NCI-H1417 treated with DMSO at 0.1 percent for 48 hours (cell line): ENCODE results near the gene LIMA1.
"Not testable (repeated sequence)": the region's sequence is repeated elsewhere in the genome, so short reads cannot be mapped to it uniquely, and the experiment has no call there.

Experiments
- DNase-seq: peaks from one replicate; lab custom pipeline; 2025; lab: John Stamatoyannopoulos, UW

Gene LIMA1

DNA sequence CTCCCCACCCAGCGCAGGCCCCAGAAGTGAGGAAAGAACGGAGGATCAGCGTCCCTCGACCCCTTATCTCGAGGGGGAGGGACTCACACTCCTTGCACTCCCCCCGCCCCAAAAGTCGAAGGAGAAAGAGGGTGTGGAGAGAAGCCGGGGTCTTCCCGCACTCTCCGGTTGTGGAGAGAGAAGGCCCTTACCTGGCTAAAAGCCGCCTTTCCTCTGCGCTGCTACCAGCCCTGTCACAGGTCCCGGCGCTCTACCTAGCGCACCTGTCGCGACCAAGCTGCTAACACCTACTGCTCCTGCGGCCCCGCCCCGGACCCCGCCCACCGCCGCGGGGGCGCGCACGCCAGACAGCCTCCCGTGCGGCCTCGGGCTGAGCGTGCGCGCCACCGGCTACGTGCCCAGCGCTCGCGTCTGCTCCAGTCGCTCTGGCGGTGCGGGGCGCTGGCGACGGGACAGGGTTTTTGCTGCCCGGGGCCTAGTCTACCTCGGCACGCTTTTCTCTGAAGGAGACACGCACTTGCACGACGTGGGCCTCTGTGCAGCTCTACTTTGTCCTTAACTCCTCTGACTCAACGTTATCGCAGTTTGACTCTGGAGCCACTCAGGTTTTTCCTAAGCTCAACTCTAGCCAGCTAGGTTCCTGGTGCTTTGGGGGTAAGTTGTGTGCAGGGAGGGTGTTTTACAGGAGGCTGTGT is at the start of gene LIMA1:
TSS of gene LIMA1 (minus strand) at position 292 of the 695 bp plus-strand sequence. CDS start 34,769 bp downstream, outside the sequence.
- peak; percentile 72 for DNase-seq

DNA sequence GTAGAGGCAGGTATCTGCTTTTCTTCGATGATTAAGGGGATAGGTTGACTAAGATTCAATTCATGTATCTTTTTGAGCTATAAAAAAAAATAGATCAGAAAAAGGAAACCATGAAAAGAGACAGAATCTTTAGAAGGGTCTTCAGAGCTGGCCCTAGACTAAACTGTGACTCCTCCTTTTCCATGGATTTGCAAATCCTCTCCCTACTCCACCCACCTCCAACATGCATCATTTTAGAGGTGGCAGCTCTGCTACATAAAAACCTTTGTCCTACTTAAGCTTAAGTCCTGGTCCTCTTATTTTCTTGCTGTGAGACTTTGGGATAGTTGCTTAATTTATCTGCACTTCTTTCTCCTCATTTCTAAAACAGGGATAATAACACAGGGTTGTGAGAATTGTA is 48.4 kb upstream of the LIMA1 start:
- no peak for DNase-seq

DNA sequence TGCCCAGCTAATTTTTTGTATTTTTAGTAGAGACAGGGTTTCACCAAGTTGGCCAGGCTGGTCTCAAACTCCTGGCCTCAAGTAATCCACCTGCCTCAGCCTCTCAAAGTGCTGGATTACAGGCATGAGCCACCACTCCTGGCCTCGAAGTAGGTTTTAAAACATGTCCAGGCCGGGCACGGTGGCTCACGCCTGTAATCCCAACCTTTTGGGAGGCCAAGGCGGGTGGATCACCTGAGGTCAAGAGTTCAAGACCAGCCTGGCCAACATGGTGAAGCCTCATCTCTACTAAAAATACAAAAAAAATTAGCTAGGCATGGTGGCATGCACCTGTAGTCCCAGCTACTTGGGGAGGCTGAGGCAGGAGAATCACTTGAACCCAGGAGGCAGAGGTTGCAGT is 45.3 kb upstream of the LIMA1 start:
- not testable (repeated sequence) for DNase-seq

DNA sequence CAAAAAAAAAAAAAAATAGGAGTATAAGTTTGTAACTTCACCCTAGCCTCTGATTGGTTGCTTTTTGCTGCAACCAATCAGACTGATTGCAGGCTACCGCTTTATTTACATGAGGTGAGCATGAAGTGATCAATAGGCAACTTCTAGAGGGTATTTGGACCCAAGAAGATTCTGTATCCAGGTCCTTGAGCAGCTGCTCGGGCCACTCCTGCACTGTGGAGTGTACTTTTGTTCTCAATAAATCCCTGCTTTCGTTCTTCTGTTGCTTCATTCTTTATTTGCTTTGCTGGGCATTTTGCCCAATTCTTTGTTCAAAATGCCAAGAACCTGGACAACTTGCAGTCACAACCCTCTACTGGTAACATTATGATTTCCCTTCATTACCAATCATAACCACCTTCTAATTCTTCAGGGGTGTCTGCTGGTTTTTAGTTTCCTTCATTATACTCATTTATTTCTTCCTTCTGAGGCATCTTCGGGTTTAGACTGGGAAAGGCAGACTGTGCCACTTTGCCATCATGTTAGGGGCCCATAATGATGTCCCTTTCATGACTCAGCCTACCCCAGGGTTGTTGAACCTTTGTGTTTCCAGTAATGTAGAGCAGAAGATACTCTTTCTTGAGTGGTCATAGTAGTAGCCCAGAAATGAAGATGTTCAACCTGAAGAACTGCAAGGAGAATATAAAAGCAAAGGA is 43.4 kb upstream of the LIMA1 start:
- no peak for DNase-seq

DNA sequence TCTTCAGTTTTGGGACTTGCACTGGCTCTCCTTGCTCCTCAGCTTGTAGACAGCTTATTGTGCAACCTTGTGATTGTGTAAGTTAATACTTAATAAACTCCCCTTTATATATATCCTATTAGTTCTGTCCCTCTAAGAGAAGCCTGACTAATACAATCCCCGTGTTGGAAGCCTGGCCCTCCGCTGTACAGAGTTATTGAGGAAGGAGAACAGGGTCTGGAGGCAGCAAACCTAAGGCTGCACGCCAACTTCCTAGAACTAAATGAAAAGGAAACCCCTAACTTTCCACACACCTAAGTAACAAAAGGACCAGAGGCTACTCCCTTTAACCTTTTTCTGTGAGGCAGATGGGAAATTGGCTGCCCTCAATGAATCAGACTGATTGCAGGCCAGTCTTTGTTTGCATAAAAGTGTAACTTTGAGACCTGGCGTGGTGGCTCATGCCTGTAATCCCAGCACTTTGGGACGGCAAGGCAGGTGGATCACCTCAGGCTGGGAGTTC is 42.6 kb upstream of the LIMA1 start:
- no peak for DNase-seq

DNA sequence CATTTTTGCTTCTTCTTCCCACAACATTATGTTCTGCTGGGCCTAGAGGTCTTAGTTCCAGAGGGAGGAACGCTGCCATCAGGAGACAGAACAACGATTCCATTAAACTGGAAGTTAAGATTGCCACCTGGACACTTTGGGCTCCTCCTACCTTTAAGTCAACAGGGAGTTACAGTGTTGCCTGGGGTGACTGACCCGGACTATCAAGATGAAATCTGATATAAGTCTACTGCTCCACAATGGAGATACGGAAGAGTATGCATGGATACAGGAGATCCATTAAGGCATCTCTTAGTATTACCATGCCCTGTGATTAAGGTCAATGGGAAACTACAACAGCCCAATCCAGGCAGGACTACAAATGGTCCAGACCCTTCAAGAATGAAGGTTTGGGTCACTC is 41.5 kb upstream of the LIMA1 start:
- DNase-seq: not testable (repeated sequence)

DNA sequence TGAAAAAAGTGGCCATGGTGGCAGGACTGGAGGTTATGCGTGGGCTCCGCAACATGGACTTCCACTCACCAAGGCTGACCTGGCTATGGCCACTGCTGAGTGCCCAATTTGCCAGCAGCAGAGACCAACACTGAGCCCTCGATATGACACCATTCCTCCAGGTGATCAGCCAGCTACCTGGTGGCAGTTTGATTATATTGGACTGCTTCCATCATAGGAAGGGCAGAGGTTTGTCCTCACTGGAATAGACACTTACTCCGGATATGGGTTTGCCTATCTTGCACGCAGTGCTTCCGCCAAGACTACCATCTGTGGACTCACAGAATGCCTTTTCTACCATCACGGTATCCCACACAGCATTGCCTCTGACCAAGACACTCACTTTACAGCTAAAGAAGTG is 40.8 kb upstream of the LIMA1 start:
- not testable (repeated sequence) for DNase-seq

DNA sequence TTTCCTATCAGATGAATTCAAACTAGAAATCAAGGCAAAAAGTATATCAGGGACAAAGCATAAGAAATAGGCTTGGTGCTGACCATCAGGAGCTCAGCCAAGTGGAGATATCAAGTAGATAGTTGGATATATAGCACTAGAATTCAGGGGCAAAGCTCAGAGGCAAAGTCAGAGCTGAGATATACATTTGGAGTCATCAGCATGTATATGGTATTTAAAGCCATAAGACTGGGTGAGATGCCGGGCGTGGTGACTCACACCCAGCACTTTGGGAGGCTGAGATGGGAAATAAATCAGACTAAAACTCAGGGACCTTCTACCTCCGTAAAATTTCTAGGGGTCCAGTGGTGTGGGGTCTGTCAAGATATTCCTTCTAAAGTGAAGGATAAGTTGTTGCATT is 38.9 kb upstream of the LIMA1 start:
- no peak for DNase-seq

DNA sequence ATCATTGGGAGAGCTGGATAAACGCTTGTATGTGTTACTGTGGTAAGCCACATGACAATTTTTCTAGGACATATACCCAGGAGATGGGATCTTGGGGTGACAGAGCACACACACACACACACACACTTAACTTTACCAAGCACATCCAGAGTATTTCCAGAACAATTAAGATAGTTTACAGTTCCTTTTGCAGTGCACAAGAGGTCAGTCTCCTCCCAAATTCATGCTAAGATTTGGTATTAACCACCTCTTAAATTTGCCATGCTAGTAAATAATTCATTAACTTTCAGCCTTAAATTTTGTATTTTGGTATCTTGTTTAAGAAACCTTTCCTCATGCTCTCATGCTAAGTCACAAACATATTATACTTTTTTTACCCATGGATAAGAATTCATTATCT is 33.9 kb upstream of the LIMA1 start:
- DNase-seq: no peak

DNA sequence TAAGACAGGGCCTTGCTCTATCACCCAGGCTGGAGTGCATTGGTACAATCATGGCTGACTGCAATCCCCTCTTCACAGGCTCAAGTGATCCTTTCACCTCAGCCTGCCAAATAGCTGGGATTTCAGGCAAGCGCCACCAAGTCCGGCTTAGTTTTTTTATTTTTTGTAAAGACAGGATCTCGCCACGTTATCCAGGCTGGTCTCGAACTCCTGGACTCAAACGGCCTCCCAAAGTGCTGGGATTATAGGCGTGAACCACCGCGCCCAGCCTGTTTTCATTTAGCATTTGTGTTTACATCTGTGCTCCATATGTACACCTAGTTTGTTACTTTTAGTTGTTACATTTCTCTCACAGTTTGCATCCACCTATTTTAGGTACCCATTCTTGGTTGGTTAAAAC is 32.5 kb upstream of the LIMA1 start:
- no peak for DNase-seq

DNA sequence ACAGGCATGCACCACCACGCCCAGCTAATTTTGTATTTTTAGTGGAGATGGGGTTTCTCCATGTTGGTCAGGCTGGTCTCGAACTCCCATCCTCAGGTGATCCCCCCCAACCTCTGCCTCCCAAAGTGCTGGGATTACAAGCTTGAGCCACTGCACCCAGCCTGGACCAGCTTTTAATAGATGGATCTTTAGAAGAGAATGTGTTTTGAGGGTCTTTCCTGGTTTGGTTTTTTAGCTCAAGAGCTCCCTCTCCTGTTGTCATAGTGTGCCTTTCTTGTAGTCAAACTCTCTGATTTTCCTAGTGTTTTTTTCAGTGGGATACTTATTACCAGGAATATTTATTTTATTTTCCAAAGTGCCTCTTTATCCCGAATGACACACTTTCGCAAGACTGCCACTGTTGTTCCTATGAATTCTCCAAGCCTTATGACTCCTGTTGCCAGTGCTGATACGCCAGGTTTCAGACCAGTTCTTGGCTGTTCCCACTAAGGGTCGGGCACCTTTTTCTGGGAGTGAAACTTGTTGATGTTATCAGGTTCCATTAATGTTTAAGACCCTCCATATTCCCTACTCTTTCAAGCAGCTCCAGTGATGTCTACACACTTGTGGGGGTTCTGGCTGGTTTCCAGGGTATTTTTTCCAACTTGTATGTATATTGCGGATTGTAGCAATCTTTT is 31.5 kb upstream of the LIMA1 start:
- peak; percentile 2 for DNase-seq

DNA sequence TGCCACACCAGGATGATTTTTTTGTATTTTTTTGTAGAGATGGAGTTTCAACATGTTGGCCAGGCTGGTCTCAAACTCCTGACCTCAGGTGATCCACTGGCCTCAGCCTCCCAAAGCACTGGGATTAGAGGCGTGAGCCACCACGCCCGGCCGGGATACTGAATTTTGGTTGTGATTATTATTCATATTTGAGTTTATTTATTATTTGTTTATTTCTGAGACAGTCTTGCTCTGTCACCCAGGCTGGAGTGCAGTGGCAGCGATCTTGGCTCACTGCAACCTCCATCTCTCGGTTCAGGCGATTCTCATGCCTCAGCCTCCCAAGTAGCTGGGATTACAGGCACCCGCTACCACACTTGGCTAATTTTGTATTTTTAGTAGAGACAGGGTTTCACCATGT is 30.7 kb upstream of the LIMA1 start:
- not testable (repeated sequence) for DNase-seq

DNA sequence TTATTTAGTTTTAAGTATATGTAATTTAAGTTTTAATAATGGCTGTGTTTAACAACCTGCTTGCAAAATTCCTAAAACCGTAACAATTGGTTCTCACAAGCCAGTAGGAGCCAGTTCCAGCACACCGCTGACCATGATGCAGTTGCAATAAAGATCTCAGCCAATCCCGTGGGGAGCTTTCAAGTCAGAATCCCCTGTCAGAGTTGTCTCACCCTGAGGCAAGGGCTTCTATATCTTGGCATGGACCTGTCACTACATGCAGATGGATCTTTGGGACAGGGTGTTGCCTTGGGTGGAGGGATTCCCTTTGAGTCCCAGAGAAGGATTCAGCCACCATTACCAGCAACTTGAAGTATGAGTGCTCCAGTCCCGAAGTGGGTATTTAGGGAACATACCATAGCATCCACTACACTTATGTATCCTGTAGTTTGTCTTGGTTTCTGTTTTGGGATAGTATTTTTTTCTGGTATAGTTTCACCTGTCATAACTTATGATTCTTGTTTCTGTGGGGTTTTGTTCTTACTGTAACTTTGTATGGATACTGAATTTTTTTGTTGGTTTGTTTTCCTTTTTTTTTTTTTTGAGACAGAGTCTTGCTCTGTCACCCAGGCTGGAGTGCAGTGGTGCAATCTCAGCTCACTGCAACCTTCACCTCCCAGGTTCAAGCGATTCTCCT is 30.1 kb upstream of the LIMA1 start:
- DNase-seq: no peak

DNA sequence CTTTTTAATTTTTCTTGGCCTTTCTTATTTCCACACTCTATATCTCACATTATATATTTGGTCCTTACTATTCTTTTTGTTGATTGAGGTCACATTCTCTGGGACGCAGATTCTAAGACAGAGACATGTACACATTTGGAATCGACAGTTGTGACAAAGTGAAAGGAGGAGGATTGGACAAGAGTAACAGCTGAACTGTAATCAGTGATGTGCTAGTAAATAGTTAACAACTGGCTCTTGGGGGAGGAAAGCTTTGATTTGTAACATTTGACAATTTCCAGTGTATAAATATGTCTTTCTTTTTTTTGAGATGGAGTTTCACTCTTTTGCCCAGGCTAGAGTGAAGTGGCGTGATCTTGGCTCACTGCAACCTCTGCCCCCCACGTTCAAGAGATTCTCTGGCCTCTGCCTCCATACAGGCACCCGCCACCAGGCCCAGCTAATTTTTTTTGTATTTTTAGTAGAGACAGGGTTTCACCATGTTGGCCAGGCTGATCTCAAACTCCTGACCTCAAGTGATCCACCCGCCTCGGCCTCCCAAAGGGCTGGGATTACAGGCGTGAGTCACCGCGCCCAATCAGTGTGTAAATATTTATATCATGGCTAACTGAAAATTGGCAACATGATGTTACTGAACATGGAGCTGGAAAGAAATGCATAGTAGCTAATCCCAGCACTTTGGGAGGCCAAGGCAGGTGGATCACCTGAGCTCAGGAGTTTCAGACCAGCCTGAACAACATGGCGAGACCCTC is 28.7 kb upstream of the LIMA1 start:
- DNase-seq: not testable (repeated sequence)

DNA sequence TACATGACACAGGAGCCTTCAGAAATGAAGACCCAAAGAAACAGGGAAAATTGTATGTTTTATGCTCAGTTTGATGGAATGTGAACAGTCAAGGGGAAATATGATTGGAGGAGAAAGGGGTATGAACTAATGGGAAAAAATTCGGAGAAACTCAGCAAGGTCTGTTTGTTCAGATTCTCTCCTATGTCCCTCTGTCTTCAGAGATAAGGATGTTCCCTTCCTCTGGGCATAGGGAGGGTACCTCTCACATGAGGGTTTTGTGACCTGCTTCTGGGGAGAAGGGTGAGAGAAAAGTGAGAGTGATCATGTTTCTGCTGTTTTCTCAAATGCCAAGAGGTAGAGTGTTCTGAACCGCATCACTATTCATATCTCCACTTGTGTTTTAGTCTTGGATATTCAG is 26.6 kb upstream of the LIMA1 start:
- DNase-seq: no peak

DNA sequence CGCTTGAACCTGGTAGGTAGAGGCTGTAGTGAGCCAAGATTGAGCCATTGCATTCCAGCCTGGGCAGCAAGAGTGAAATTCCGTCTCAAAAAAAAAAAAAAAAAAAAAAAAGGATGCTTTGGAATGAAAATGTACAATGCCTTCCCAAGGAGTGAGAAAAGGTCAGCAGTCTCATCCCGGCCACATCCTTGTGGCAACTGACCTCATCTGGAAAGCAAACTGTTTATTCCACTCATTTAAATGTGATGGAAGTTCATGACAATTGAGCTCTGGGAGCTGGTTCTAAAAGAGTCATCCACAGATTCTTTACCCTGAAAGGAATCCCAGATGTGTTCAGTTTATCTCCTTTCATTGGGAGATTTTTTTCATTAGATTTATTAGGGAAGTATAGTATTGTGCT is 19.4 kb upstream of the LIMA1 start:
- DNase-seq: no peak

DNA sequence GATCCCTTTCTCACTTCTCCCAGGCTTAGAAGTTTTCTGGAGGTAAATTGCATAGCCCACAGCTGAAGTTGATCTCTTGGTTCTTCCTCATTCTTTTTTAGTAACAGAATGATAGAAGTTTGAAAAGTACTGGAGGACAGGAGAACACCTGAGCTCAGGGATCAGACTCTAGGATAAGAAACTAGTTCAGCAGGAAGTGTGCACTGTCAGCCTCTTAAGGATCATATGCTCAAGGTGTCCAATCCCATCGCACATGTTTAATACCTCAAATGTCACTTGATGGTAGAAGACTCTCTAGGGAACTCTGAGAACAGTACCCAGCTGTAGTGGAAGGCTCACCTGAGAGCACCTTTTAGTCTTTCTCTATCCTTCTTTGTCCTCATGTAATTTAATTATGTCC is 14.7 kb upstream of the LIMA1 start:
- DNase-seq: no peak

DNA sequence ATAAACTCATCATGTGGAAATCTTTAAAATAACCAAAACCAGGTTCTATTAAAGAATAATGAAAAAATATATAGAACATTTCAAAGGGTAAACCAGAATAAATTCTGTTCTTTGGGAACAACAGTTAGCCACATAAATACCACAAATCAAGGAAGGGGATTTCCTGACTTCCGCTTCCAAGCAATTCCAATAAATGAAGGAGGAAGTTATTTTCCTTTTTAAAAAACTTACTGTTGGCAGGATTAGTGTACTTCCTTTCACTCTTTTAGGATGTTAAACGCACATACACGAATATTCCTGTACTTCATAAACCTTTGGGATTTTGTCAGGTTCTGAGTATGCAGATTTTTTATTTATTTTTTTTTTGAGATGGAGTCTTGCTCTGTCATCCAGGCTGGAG is 13.7 kb upstream of the LIMA1 start:
- DNase-seq: no peak

DNA sequence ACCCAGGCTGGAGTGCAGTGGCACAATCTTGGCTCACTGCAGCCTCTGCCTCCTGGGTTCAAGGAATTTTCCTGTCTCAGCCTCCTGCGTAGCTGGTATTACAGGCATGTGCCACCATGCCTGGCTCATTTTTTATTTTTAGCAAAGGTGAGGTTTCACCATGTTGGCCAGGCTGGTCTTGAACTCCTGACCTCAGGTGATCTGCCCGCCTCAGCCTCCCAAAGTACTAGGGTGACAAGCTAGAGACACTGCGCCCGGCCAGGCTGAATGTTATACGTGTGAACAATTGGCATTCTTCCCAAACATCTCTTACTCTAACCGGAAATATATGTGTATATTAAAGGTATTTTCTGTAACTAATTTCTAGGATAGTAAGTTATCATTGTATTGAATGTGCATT is 13.2 kb upstream of the LIMA1 start:
- no peak for DNase-seq

DNA sequence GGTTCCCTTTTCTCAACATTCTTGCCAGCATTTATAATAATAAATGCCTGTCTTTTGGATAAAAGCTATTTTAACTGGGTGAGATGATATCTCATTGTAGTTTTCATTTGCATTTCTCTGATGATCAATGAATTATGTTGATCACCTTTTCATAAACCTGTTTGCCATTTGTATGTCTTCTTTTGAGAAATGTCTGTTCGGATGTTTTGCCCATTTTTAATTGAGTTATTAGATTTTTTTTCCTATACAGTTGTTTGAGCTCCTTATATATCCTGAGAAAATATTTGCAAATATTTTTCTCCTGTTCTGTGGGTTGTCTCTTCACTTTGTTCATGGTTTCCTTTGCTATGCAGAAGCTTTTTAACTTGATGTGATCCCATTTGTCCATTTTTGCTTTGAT is 8.1 kb upstream of the LIMA1 start:
- no peak for DNase-seq

DNA sequence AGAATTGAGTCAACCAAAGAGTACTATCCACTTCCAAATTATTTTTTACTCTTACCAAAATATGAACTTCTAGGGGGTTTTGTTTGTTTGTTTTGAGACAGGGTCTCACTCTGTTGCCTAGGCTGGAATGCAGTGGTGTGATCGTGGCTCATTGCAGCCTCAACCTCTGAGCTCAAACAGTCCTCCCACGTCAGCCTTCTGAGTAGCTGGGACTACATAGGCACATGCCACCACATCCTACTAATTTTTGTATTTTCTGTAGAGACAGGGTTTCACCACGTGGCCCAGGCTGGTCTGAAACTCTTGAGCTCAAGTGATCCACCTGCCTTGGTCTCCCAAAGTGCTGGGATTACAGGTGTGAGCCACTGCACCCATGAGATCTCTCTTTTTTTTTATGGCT is 7.4 kb upstream of the LIMA1 start:
- not testable (repeated sequence) for DNase-seq

DNA sequence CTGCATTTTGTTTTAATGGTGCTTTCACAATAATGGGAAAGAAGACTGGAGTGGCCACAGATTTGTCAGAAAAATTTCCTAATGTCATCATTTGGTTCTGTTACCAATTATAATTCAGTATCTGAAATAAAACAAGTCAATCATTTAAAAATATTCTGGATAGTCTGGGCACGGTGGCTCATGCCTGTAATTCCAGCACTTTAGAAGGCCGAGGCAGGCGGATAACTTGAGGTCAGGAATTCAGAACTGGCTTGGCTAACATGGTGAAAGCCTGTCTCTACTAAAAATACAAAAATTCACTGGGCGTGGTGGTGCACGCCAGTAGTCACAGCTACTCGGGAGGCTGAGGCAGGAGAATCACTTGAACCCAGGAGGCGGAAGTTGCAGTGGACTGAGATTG is 4.0 kb upstream of the LIMA1 start:
- DNase-seq: no peak
